Spleen (tissue), 11 donors: ENCODE data around the gene DNAL4. TPM values are rescaled to one million over a fixed set of nuclear protein-coding genes. Genes with fewer than 3 reads are reported as not detected.
A peak's percentile ranks its signal among the peaks of the same experiment; 100 is the strongest.

ENCODE experiments used
- DNase-seq: peaks from one replicate; pipeline ENCODE4 v3.0.0-alpha.2; 2020
- H3K27ac ChIP-seq, 8 donors: fragments of 200-600 bp; sonication (generic) in 7 of 8; 1 replicate in 4 of 8; 2 replicates in 4 of 8; pipeline versions ENCODE4 v1.5.0 to v1.8.0; 2016 to 2021; ENCODE audit warnings: inconsistent platforms in 4 of 8, mild to moderate bottlenecking in 4 of 8, moderate library complexity in 1 of 8
- H3K27me3 ChIP-seq, 7 donors: fragments of 200-600 bp; sonication (generic) in 6 of 7; replicated peaks in 1 of 7; 1 replicate in 4 of 7; 2 replicates in 3 of 7; pipeline versions ENCODE4 v1.5.0 to v1.8.0; 2016 to 2021; ENCODE audit warnings: inconsistent platforms in 3 of 7, mild to moderate bottlenecking in 1 of 7
- H3K36me3 ChIP-seq, 6 donors: fragments of 200-600 bp; sonication (generic) in 5 of 6; 1 replicate in 4 of 6; 2 replicates in 2 of 6; pipeline versions ENCODE4 v1.5.0 to v1.8.0; 2016 to 2021; ENCODE audit warnings: inconsistent platforms in 2 of 6
- H3K4me1 ChIP-seq, 6 donors: fragments of 200-600 bp; sonication (generic) in 5 of 6; 1 replicate in 3 of 6; 2 replicates in 3 of 6; pipeline versions ENCODE4 v1.5.0 to v1.8.0; 2016 to 2021; ENCODE audit warnings: inconsistent platforms in 3 of 6
- H3K4me3 ChIP-seq, 8 donors: fragments of 200-600 bp; sonication (generic) in 7 of 8; 1 replicate in 4 of 8; 2 replicates in 4 of 8; pipeline versions ENCODE4 v1.5.0 to v1.8.0; 2016 to 2021; ENCODE audit warnings: inconsistent platforms in 4 of 8, mild to moderate bottlenecking in 4 of 8, moderate library complexity in 2 of 8
- H3K9me3 ChIP-seq, 8 donors: fragments of 200-600 bp; sonication (generic) in 7 of 8; 1 replicate in 4 of 8; 2 replicates in 4 of 8; pipeline versions ENCODE4 v1.5.0 to v1.8.0; 2016 to 2021; ENCODE audit warnings: inconsistent platforms in 4 of 8
- POLR2A ChIP-seq, 3 donors: fragments of 450-650 bp; IDR thresholded peaks; one replicate each; pipeline ENCODE4 v1.5.1; 2017; ENCODE audit warnings: antibody characterized with exemption in 3 of 3, mild to moderate bottlenecking in 1 of 3
- POLR2AphosphoS5 ChIP-seq, 3 donors: sonication (generic); formaldehyde crosslinking; IDR thresholded peaks; one replicate each; pipeline ENCODE4 v1.5.1; 2017; ENCODE audit warnings: antibody characterized with exemption in 3 of 3
- WGBS, 5 donors: extraction: QIAGEN DNeasy Blood & Tissue Kit in 3 of 5; methylation state at CpG; one replicate each; pipeline versions ENCODE4 v1.1.5 to v1.1.7; 2013 to 2018; 5-methylcytosine and 5-hydroxymethylcytosine counted together
- intact Hi-C: fragments of 100-400 bp; cut with DNase I; formaldehyde crosslinking; loops from one replicate; pipeline ENCODE4 v1.15.0; 2023; ENCODE audit warnings: low total_unique reads
- polyA plus RNA-seq, 3 donors: library from polyadenylated mRNA; stranded (reverse); fragments of 200-250 nt; gene quantifications; one replicate each; pipeline ENCODE4 v1.2.1, GENCODE V29; 2013
- total RNA-seq, 7 donors: library from RNA; depleted of rRNA in 3 of 7; stranded (reverse); fragments of >200 nt in 3 of 7; fragmentation: NEBNext Ultra II Directional in 4 of 7; extraction: Animal tissue kit (Norgen Biotek cat#: 25700) in 4 of 7; gene quantifications; one replicate each; pipeline versions ENCODE4 v1.1.0 to v1.2.1, GENCODE V29; 2016 to 2021
- TF ChIP-seq, protein P1 (sequence below), 11 experiments: fragments of 200-600 bp in 7 of 11; fragments of 450-650 bp in 4 of 11; sonication (generic) in 4 of 11; IDR thresholded peaks in 8 of 11; conservative IDR thresholded peaks in 3 of 11; 1 replicate in 7 of 11; 2 replicates in 4 of 11; pipeline versions ENCODE4 v1.4.0 to v1.8.0; 2016 to 2021; ENCODE audit warnings: antibody characterized with exemption in 11 of 11, inconsistent platforms in 4 of 11, mild to moderate bottlenecking in 1 of 11
- donor health status: healthy with polysubstance abuse.
- donor health status: DM: no; HTN: no; CAD: no; lungs with moderate emphysema.
- donor health status: DM: no; HTN: no; CAD: no.
- donor health status: Bipolar disorder and iron deficiency.
- donor health status: healthy.
- donor health status: DM: no; HTN: no; CAD: no.
- donor health status: DM: yes; HTN: yes; CAD: no.

The DNAL4 gene
- total and polyA plus RNA-seq, 10 donors, result 8.6 to 17.6 (median 12.5) TPM

DNA sequence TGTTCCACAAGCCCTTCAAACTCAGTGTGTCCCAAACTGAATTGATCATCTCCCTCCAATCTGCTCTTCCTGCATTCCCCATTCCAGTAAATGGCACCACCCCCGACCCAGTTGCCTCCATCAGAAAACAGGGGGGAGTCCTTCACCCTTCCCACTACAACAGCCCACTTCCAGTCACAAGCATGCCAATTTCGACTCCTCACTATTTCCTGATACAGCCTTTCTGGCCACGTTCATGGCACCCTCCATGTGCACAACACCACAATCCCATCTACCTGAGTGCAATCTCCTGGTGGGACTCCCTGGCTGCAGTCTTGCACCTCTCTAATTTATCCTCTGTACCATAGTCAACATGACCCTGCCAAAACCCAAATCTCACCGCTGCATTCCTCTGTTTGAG lies 1.6 kb upstream of the DNAL4 start:
- no peak overlapping the region for H3K27ac ChIP-seq
- WGBS, 5 donors, result 68 to 77% (median 70%) methylated on average over 4 of the region's 4 CpGs

DNA sequence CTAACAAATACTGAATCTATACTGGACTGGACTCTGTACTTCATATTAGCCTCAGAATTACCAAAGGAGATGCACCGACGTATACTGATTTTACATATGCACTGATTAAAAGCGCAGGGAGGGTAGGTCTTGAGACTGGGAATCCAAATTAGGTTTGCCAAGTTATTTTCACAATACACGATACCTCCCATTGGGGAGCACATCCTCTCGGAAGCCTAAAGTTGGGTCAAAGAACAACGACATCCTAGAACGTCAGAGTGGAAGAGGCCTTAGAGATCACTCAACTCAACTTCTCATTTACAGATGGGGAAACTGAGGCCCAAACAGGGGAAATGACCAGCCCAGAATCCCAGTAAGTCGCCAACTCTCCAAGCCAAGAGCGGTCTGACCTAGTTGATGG lies 626 bp downstream of the DNAL4 start:
- H3K9me3 ChIP-seq, result no peaks in the 10 kb centered on the region
- DNase-seq, result no peak
- TF ChIP-seq POLR2AphosphoS5 (IDR thresholded peaks at IDR 0.05) (no peak), POLR2A (IDR thresholded peaks at IDR 0.05) (no peak)
- TF ChIP-seq, protein P1, sequence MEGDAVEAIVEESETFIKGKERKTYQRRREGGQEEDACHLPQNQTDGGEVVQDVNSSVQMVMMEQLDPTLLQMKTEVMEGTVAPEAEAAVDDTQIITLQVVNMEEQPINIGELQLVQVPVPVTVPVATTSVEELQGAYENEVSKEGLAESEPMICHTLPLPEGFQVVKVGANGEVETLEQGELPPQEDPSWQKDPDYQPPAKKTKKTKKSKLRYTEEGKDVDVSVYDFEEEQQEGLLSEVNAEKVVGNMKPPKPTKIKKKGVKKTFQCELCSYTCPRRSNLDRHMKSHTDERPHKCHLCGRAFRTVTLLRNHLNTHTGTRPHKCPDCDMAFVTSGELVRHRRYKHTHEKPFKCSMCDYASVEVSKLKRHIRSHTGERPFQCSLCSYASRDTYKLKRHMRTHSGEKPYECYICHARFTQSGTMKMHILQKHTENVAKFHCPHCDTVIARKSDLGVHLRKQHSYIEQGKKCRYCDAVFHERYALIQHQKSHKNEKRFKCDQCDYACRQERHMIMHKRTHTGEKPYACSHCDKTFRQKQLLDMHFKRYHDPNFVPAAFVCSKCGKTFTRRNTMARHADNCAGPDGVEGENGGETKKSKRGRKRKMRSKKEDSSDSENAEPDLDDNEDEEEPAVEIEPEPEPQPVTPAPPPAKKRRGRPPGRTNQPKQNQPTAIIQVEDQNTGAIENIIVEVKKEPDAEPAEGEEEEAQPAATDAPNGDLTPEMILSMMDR (IDR thresholded peaks at IDR 0.05 in 8 of 11, conservative IDR thresholded peaks at IDR 0.05 in 3 of 11), result no peak
- intact Hi-C loops, result no loop called here
- peaks cover 0 to 15% (median 0%) of the 10 kb centered on the region in 7 donors for H3K27me3 ChIP-seq
- H3K4me1 ChIP-seq, result peaks cover 8 to 33% (median 26%) of the 10 kb centered on the region in 6 donors
- WGBS, 5 donors, result 29 to 43% (median 35%) methylated on average over 9 of the region's 9 CpGs
- H3K36me3 ChIP-seq, result peaks cover 0 to 16% (median 7%) of the 10 kb centered on the region in 6 donors
- peak overlapping the region; percentile 87 to 99 (median 91) for H3K4me3 ChIP-seq
- H3K27ac ChIP-seq, result peak overlapping the region in 6 of 8 donors; percentile 9 to 90 (median 84)

More for the DNA sequence above, 1.6 kb upstream of the DNAL4 start:
- Histone ChIP-seq H3K9me3 (peaks cover 0 to 9% (median 4%) of the 10 kb centered on the region in 8 donors), H3K4me3 (no peak overlapping the region), H3K27me3 (peaks cover 0 to 23% (median 0%) of the 10 kb centered on the region in 7 donors), H3K4me1 (peaks cover 4 to 23% (median 17%) of the 10 kb centered on the region in 6 donors), H3K36me3 (peaks cover 0 to 4% (median 2%) of the 10 kb centered on the region in 6 donors)
- intact Hi-C loops, result no loop called here
- TF ChIP-seq, protein P1 (IDR thresholded peaks at IDR 0.05 in 8 of 11, conservative IDR thresholded peaks at IDR 0.05 in 3 of 11), result no peak
- TF ChIP-seq POLR2A (IDR thresholded peaks at IDR 0.05) (no peak), POLR2AphosphoS5 (IDR thresholded peaks at IDR 0.05) (no peak)
- DNase-seq, result no peak

GRCh38 chr22:38792833-38793232 lies 1.1 kb downstream of the DNAL4 start:
- WGBS, 5 donors, result 63 to 76% (median 69%) methylated on average over 4 of the region's 4 CpGs
- Histone ChIP-seq H3K27me3 (peaks cover 0 to 13% (median 0%) of the 10 kb centered on the region in 7 donors), H3K9me3 (no peaks in the 10 kb centered on the region), H3K4me1 (peaks cover 11 to 38% (median 30%) of the 10 kb centered on the region in 6 donors), H3K27ac (peak overlapping the region in 1 of 8 donors; percentile 89), H3K4me3 (peak overlapping the region in 3 of 8 donors; percentile 89 to 99 (median 97)), H3K36me3 (peaks cover 0 to 16% (median 7%) of the 10 kb centered on the region in 6 donors)
- DNase-seq, result no peak
- intact Hi-C loops, result no loop called here
- TF ChIP-seq POLR2AphosphoS5 (IDR thresholded peaks at IDR 0.05) (no peak), POLR2A (IDR thresholded peaks at IDR 0.05) (no peak)
- TF ChIP-seq, protein P1 (IDR thresholded peaks at IDR 0.05 in 8 of 11, conservative IDR thresholded peaks at IDR 0.05 in 3 of 11), result no peak

DNA sequence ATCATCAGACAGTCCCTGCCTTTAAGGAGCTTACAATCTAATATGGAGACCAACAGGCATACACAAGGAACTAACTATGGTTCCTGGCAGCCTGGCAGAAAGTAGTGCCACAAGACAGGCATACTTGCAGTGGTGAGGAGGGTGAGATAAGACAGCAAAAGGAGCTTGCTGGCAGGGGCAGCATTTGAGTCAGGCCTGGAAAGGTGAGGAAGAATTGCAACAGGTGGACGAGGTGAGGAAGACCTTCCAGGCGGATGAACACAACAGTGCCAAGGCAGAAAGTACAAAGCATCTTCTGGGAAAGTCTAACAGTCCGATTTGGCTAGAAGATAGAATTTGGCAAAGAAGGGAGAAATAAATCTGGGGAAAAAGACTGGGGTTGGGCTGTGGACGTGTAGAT lies 4.3 kb downstream of the DNAL4 start:
- no peak for DNase-seq
- Histone ChIP-seq H3K36me3 (peaks cover 0 to 16% (median 7%) of the 10 kb centered on the region in 6 donors), H3K27ac (peak overlapping the region in 3 of 8 donors; percentile 76 to 77 (median 77)), H3K4me1 (peaks cover 12 to 51% (median 38%) of the 10 kb centered on the region in 6 donors), H3K4me3 (no peak overlapping the region), H3K9me3 (no peaks in the 10 kb centered on the region), H3K27me3 (no peaks in the 10 kb centered on the region)
- TF ChIP-seq, protein P1 (IDR thresholded peaks at IDR 0.05 in 8 of 11, conservative IDR thresholded peaks at IDR 0.05 in 3 of 11), result no peak
- TF ChIP-seq POLR2AphosphoS5 (IDR thresholded peaks at IDR 0.05) (no peak), POLR2A (IDR thresholded peaks at IDR 0.05) (no peak)
- intact Hi-C loops, result no loop called here
- WGBS, 5 donors, result 78 to 95% (median 90%) methylated on average over 4 of the region's 4 CpGs
